ENCODE data around the gene SETDB1. TPM values are rescaled to one million over a fixed set of nuclear protein-coding genes. Genes with fewer than 3 reads are reported as not detected.
A peak's percentile ranks its signal among the peaks of the same experiment; 100 is the strongest.

Gene SETDB1
- total RNA-seq, 1 experiment from 2014 or later, result 24.0 TPM

DNA sequence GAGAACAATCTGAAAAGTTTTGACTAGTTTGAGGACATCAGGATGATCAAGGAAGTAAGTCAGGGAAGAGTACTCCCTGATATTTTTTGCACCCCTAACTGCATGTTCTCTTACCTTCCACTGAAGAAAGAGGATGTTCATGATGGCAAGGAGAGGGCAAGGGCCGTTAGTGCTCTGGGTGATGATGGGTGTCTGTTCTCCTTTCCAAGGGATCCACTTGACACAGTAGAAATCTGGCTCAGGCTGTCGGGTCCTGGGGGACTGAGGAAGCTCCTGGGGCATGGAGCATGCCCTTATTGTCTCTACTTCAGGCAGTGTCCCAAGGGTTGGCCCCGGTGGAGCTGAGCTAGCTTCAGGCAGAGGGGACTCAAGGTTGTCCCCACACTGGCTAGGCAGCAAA, 75.9 kb downstream of the SETDB1 start:
- no peak for DNase-seq (ENCODE audit: low read depth)

DNA sequence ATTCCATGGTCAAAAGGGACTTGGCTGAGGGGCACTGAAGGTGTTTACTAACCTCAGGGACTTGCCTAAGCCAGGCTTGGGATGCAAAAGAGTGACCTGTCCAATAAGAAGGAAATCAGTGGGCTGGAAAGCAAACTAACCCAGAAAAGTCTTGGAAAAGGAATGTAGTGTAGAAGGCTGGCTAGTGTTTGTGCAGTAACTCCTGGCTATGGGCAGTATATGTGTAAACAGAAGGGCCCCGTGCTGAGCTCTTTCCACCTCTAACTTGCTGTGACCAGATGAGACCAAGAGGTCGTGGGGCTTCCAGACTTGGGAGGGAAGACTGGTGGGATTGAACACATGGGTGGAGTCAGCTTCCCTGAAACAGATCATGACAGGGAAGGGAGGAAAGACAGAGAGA, 76.4 kb downstream of the SETDB1 start:
- DNase-seq (ENCODE audit: low read depth), result no peak

DNA sequence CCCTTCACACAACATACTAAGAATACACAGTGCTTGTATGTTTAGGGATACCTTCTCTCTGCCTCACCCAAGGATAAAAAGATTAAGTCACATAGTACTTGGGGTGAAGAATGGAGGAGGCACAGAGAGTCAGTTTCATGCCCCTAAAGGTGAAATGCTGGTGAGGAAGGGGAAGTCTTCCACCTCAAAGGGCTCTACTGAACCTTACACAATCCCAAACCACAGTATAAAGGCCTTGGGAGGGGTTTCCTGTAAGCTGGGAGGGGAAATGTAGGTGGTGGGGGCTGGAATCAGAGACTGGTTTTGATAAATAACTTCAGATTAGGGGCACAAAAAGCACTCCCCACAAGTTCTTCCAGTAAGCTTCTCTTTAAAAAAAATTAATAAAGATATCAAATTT, 77.0 kb downstream of the SETDB1 start:
- DNase-seq (ENCODE audit: low read depth), result no peak

DNA sequence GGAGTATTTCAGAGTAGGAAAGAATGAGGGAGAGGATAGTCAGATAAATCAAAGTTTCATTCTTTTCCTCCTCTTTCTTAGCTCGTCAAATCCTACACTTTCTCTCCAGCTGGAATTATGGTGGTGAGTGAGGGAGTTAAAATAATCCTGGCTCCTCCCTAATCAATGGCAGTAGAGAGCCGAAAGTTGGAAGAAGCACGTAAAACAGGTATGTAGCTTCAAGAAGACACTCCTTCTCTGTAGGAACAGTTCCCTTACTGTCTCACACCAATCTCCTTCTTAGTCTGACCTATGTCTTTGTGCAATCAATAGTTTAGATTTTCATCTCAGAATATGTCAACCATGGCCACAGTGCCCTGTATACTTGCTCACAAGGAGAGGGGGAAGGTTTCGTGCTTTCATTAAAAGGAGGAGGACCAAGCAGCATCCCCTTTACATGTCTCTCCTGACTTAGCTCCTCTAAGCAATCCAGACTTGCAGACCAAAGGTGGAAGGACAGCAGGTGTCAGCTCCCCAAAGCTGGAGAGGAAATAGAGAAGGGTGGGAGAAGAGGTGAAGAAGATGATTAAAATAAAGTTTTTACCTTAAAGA, 79.7 kb downstream of the SETDB1 start:
- DNase-seq (ENCODE audit: low read depth), result no peak

DNA sequence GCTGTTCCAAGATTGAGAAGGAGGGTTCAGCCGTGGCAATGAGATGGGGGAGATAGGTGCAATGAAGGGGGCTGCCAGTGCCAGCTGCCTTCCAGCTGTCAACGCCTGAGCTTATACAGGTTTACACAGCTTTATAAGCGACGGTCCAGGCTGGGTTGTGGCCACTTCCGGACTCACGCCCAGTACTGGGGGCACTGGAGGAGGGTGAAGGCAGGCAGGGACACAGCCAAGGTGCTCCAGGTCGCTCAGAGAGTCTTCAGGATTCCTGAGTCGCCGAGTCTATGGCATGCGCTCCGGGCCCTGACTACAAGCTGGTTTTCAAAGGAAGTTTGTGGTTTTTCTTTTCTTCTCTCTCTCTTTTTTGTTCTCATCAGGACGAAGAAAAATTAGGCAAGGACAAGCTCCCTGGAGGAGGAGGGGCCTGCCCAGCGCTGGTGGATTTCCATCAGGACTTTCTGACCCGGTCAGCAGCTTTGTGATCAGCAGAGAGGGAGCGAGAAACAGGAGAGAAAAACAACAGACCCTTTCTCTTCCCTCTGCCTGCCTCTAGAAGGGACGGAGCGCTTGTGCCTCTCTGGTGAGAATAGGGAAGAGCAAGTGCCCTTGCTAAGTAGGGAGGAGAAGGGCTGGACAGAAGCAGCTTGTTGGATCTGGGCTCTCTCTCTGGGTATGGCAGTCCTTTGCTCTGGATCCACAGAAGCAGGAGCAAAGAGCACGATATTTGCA, 80.3 kb downstream of the SETDB1 start, which contains the start of gene MINDY1:
Gene MINDY1 (minus strand): TSS at position 576 of the 726 bp plus-strand sequence. CDS start 4,285 bp downstream, outside the sequence.
- peak; percentile 86 for DNase-seq (ENCODE audit: low read depth)

DNA sequence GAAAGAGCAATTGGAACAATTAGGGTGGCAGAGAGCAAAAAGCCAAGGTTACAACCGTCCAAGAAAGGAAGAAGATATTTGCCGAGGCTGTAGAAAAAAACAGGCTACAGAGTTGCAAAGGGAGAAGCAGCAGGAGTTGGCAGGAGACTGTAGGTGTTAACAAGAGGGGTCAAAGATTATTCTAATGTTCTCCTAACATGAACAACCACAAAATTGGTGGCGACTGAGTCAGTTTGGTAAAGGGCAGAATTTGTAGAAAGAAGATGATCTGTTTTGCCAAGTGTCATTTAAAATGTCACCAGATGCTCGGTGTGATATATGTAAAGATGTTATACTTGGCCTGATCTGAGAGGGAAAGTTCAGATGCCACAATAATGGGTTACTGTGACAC, 81.7 kb downstream of the SETDB1 start:
- no peak for DNase-seq (ENCODE audit: low read depth)

DNA sequence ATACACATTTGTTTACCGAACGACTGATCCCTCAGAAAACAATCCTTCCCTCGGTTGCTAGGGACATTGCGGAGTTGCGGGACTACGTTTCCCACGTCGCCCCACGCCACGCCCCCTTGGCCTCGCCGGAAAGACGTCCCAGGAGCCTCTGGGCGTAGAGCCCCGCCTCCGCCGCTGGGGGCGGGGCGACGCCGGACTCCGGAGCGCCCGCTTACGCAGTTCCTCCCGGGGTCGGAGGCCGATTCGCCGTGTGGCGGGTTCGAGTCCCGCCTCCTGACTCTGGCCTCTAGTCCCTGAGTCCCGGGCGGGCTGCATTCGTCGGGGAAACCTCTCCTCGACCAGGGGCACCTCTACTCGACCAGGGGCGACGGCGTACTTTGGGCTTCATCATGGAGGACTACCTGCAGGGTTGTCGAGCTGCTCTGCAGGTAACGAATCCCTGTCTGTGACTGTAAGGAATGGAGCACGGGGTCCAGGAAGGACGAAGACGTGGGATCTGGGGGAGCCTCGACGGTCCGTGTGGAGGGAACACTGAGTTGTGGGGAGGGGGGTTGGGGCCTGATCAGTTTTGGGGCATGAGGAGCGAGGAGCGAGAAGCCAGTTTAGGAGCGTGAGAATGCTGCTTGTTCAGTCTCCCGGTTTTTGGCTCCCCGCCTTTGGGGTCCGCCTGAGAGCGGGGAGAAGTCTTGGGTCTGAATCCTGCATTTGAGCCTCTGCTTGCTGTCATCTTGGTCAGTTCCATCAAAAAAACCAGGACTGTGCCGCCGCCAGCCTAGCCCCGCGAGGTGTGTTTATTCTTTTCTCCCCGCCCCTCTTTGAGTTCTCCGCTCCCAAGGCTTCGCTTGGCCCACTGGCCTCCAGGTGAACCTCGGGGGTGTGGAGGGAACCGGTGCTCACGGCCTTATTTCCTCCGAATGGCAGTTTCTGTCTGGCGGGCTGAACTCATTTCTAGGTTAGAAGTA, 82.4 kb downstream of the SETDB1 start, which contains the start of gene PRUNE1:
Gene PRUNE1 (plus strand): TSS at position 206 of the 962 bp plus-strand sequence. CDS start 184 bp downstream, at position 390.
- DNase-seq (ENCODE audit: low read depth), result peak; percentile 93

DNA sequence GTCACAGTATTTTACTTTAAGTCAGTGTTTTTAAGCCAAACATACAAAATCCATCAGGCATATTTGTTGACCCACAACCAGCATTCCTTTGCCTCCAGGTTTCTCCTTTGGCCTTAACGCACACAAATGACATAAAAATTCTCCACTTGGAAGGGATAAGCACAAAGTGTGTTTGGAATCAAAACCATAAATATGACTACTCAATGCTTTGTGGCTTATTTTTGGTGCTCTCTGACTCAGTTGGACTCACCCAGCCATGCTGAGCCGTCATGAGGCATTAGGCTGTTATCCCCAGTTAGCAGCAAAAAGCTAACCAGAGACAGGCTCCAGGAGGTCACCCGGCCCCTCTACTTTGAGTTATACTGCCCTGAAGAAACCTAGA, 83.0 kb downstream of the SETDB1 start:
- no peak for DNase-seq (ENCODE audit: low read depth)

DNA sequence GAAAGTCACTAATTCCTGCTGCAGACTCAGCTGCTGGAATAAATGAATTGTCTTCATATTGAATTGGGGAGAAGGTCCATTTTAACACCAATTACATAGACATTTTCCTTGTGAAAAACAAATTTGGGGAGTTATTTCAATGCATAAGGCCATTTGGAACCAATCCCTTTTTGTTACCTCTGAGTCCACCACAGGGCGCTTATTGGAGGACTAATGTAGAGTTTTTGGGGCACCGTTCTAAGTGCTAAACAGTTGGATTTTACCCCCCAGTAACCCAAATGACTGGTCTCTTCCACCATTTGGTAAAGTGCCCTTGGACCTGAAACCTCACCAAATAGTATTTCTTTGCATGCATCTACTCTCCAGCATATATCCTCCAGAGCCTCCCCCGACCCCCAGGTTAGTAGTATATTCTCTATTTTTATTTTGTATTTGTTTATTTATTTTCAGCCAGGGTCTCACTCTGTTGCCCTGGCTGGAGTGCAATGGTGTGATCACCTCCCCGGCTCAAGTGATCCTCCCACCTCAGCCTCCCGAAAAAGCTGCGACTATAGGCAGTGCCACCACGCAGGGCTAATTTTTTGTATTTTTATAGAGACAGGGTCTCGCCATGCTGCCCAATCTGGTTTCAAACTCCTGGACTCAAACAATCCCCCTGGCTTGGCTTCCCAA, 83.6 kb downstream of the SETDB1 start:
- no peak for DNase-seq (ENCODE audit: low read depth)

DNA sequence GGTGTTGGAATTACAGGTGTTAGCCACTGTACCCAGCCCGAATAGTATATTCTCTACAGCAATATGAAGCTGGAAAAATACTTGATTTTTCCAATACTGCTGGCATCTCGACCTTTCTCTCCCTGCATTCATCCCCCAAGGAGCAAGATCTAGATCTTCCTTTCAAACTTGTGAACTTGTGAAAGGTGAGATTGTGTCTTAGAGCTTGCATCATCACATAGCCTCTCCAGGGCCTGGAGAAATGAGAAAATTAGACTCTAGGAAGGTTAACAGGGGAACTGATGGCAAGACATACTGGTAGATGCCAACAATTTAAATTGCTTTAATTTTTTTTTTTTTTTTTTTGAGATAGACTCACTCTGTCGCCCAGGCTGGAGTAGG, 84.2 kb downstream of the SETDB1 start:
- no peak for DNase-seq (ENCODE audit: low read depth)

DNA sequence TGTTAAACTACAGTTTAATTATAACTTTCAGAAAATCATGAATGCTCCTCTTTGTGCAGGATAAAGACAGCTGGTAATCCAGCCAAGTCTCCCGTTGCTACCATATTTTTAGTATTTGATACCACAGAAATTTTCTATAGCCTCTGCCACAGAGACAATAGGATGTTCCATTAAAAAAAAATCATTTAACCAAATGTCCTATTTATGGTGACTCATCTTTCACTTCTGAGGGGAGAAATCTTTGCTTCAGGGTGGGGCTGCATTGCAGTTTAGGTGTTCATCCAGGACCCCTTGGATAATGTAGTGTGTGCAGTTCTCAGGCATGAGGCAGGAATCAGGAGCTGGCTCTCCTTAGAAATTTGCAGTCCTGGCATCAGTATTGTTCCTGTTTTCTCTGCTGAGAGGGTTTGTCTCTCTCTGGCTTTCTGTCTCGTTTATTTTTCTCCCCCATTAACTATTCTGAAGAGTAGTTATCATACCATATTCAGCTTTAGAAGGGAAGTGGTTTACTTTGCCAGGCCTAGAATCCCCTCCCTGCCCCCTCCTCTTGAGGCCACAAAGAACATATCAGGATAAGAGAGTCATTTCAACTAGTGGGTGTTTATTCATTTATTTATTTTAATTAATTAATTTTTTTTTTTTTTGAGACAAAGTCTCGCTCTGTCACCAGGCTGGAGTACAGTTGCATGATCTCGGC, 85.1 kb downstream of the SETDB1 start:
- no peak for DNase-seq (ENCODE audit: low read depth)

DNA sequence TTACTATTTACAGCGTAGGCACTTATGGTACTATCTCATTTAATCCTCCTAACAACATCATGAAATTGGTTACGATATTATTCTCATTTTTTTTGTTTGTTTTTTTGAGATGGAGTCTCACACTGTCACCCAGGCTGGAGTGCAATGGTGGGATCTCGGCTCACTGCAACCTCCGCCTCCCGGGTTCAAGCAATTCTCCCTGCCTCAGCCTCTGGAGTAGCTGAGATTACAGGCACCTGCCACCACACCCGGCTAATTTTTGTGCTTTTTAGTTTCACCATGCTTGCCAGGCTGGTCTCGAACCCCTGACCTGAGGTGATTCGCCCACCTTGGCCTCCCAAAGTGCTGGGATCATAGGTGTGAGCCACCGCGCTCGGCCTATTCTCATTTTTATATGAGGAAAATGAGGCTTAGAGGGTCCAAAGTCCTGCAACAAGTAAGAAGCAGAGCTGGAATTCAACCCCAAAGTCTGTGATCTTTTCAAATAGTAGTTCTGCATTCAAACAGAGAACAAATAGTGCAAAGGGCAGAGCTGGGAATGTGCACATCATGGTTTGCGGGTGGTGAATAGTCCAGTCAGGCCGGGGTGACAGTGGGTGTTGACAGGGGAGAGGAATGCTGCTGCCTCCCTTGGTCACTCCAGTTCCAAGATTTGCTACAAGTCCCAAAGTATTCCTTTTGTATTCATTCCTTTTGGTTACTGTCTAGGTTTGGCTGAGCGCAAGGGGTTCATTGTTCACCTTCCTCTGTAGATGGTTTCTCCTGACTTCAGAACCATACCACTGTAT, 86.7 kb downstream of the SETDB1 start:
- no peak for DNase-seq (ENCODE audit: low read depth)

DNA sequence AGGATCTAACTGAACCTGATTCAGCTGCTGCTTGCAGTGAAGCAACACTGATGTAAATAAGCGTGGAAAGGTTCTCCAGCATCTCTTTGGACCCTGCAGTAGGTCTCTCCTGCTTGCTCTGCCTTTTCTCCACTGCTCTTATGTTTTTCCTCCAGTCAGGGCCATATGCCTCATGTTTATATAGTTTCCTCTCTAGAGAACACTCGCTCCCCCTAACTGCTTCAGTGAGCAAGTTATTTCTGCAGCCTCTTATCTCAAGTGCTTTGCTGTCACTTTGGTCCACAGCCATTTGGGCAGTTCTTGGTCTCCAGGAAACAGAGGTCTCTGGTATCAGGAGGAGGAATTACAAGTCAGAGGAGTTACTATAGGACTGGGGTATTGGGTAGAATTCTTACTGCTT, 87.4 kb downstream of the SETDB1 start:
- no peak for DNase-seq (ENCODE audit: low read depth)

Other genes starting within 250 kb of the SETDB1 start
- gene GOLPH3L, start 229.2 kb upstream of the SETDB1 start, total RNA-seq (2014; rRNA removed; shearing (Covaris generic)), result 4.6 and 14.0 TPM in 2 replicates
- gene HORMAD1, start 205.5 kb upstream of the SETDB1 start, total RNA-seq (2014; rRNA removed; shearing (Covaris generic)), result not detected in 2 replicates
- 1.2 and 2.6 TPM in 2 replicates for gene CTSS, start 160.6 kb upstream of the SETDB1 start, total RNA-seq (2014; rRNA removed; shearing (Covaris generic))
- gene CTSK, start 118.1 kb upstream of the SETDB1 start, total RNA-seq (2014; rRNA removed; shearing (Covaris generic)), result 0.56 and 0.77 TPM in 2 replicates
- gene ARNT, start 49.8 kb upstream of the SETDB1 start, total RNA-seq (2014; rRNA removed; shearing (Covaris generic)), result 10.7 and 12.9 TPM in 2 replicates
- gene CTXND2, start 39.2 kb upstream of the SETDB1 start, total RNA-seq (2014; rRNA removed; shearing (Covaris generic)), result not detected in 2 replicates
- gene CERS2, start 48.5 kb downstream of the SETDB1 start, total RNA-seq (2014; rRNA removed; shearing (Covaris generic)), result 145 and 152 TPM in 2 replicates
- gene ANXA9, start 55.9 kb downstream of the SETDB1 start, total RNA-seq (2014; rRNA removed; shearing (Covaris generic)), result 0.55 and 0.63 TPM in 2 replicates
- 12.5 and 15.4 TPM in 2 replicates for gene MINDY1, start 80.5 kb downstream of the SETDB1 start, total RNA-seq (2014; rRNA removed; shearing (Covaris generic))
- 6.1 and 11.9 TPM in 2 replicates for gene PRUNE1, start 82.1 kb downstream of the SETDB1 start, total RNA-seq (2014; rRNA removed; shearing (Covaris generic))
- 0.10 TPM in 1 of 2 replicates, not detected in the other for gene BNIPL, start 110.2 kb downstream of the SETDB1 start, total RNA-seq (2014; rRNA removed; shearing (Covaris generic))
- gene C1orf56, start 121.4 kb downstream of the SETDB1 start, total RNA-seq (2014; rRNA removed; shearing (Covaris generic)), result 2.9 and 5.4 TPM in 2 replicates
- gene CDC42SE1, start 133.3 kb downstream of the SETDB1 start, total RNA-seq (2014; rRNA removed; shearing (Covaris generic)), result 66.5 and 67.1 TPM in 2 replicates
- gene MLLT11, start 134.0 kb downstream of the SETDB1 start, total RNA-seq (2014; rRNA removed; shearing (Covaris generic)), result 8.8 and 9.8 TPM in 2 replicates
- gene GABPB2, start 144.4 kb downstream of the SETDB1 start, total RNA-seq (2014; rRNA removed; shearing (Covaris generic)), result 2.4 and 5.5 TPM in 2 replicates
- 0.80 and 1.5 TPM in 2 replicates for gene SEMA6C, start 220.3 kb downstream of the SETDB1 start, total RNA-seq (2014; rRNA removed; shearing (Covaris generic))
- gene TNFAIP8L2, start 230.3 kb downstream of the SETDB1 start, total RNA-seq (2014; rRNA removed; shearing (Covaris generic)), result not detected in 2 replicates
- gene LYSMD1, start 239.5 kb downstream of the SETDB1 start, total RNA-seq (2014; rRNA removed; shearing (Covaris generic)), result 8.6 and 9.4 TPM in 2 replicates
- gene SCNM1, start 239.8 kb downstream of the SETDB1 start, total RNA-seq (2014; rRNA removed; shearing (Covaris generic)), result 60.9 and 69.6 TPM in 2 replicates
- 0.27 and 0.87 TPM in 2 replicates for gene TMOD4, start 249.6 kb downstream of the SETDB1 start, total RNA-seq (2014; rRNA removed; shearing (Covaris generic))

Measured in HT1080 (cell line).